Measurements from ENCODE around the gene HCFC1. TPM values are rescaled to one million over a fixed set of nuclear protein-coding genes. Genes with fewer than 3 reads are reported as not detected.

HCFC1 gene
- total RNA-seq, 2 experiments from 2014 or later, result 136 to 138 TPM

- peak overlapping the region; percentile 95 for H3K4me3 Mint-ChIP-seq
- CTCF ChIA-PET, result interaction anchor here (1.7 to 7.2 kb wide), 5 partner anchors 14 to 204 kb away, joined by 5 to 52 read pairs (median 11); partner anchors contain the start of gene ARHGAP4
- peaks cover 20% of the 10 kb centered on the region for H3K36me3 Mint-ChIP-seq
- DNase-seq (peak; percentile 72), ATAC-seq (peak; percentile 9)
- H3K4me1 Mint-ChIP-seq, result peaks cover 25% of the 10 kb centered on the region
- H3K9me3 Mint-ChIP-seq (ENCODE audit: low read depth), result no peaks in the 10 kb centered on the region
- peak overlapping the region; percentile 100 for H3K27ac Mint-ChIP-seq
- no peaks in the 10 kb centered on the region for H3K27me3 Mint-ChIP-seq
Measured at GRCh38 chrX:153967536-153968224, 3.9 kb downstream of the HCFC1 start.

- DNase-seq, result peak; percentile 64
- H3K9me3 Mint-ChIP-seq (ENCODE audit: low read depth), result no peaks in the 10 kb centered on the region
- H3K36me3 Mint-ChIP-seq, result peaks cover 20% of the 10 kb centered on the region
- H3K27me3 Mint-ChIP-seq, result no peaks in the 10 kb centered on the region
- peak overlapping the region; percentile 100 for H3K27ac Mint-ChIP-seq
- ATAC-seq, result peak; percentile 2
- peak overlapping the region; percentile 95 for H3K4me3 Mint-ChIP-seq
- H3K4me1 Mint-ChIP-seq, result peaks cover 25% of the 10 kb centered on the region
- CTCF ChIA-PET, result interaction anchor here (1.8 to 7.2 kb wide), 4 partner anchors 14 to 204 kb away, joined by 5 to 52 read pairs (median 30); partner anchors contain the start of gene ARHGAP4
Measured at GRCh38 chrX:153966841-153967535, 4.6 kb downstream of the HCFC1 start.

- Mint-ChIP-seq H3K36me3 (peaks cover 20% of the 10 kb centered on the region), H3K27me3 (no peaks in the 10 kb centered on the region), H3K27ac (peak overlapping the region; percentile 100), H3K4me1 (peaks cover 25% of the 10 kb centered on the region), H3K9me3 (ENCODE audit: low read depth) (no peaks in the 10 kb centered on the region), H3K4me3 (peak overlapping the region; percentile 95)
- DNase-seq, result no peak
- CTCF ChIA-PET, result interaction anchor here (2.8 to 7.2 kb wide), 3 partner anchors 14 to 41 kb away, joined by 11 to 52 read pairs (median 49); partner anchors contain the start of gene ARHGAP4
- no peak for ATAC-seq
Measured at GRCh38 chrX:153966283-153966688, 5.3 kb downstream of the HCFC1 start.

GRCh38 chrX:153965406-153965805 lies 6.2 kb downstream of the HCFC1 start:
- Mint-ChIP-seq H3K27ac (peak overlapping the region; percentile 100), H3K4me3 (no peak overlapping the region), H3K9me3 (ENCODE audit: low read depth) (no peaks in the 10 kb centered on the region), H3K27me3 (no peaks in the 10 kb centered on the region), H3K4me1 (peaks cover 25% of the 10 kb centered on the region), H3K36me3 (peaks cover 23% of the 10 kb centered on the region)
- DNase-seq (no peak), ATAC-seq (no peak)
- CTCF ChIA-PET, result interaction anchor here (7.2 kb wide), 1 partner anchor 17 kb away, joined by 52 read pairs; no protein-coding TSS in a partner anchor

- DNase-seq (no peak), ATAC-seq (no peak)
- peaks cover 25% of the 10 kb centered on the region for H3K4me1 Mint-ChIP-seq
- peaks cover 20% of the 10 kb centered on the region for H3K36me3 Mint-ChIP-seq
- H3K27me3 Mint-ChIP-seq, result no peaks in the 10 kb centered on the region
- H3K4me3 Mint-ChIP-seq, result no peak overlapping the region
- no peak overlapping the region for H3K27ac Mint-ChIP-seq
- H3K9me3 Mint-ChIP-seq (ENCODE audit: low read depth), result no peaks in the 10 kb centered on the region
- CTCF ChIA-PET, result interaction anchor here (7.2 kb wide), 1 partner anchor 16 kb away, joined by 52 read pairs; no protein-coding TSS in a partner anchor
Measured at GRCh38 chrX:153964105-153964504, 7.5 kb downstream of the HCFC1 start.

GRCh38 chrX:153963546-153963945 lies 8.1 kb downstream of the HCFC1 start:
- DNase-seq, result no peak
- CTCF ChIA-PET, result interaction anchor here (7.2 kb wide), 1 partner anchor 15 kb away, joined by 52 read pairs; no protein-coding TSS in a partner anchor

GRCh38 chrX:153961292-153961691 lies 10.3 kb downstream of the HCFC1 start:
- CTCF ChIA-PET, result no interaction called here
- Mint-ChIP-seq H3K9me3 (ENCODE audit: low read depth) (no peaks in the 10 kb centered on the region), H3K4me1 (peaks cover 12% of the 10 kb centered on the region), H3K36me3 (peaks cover 10% of the 10 kb centered on the region), H3K27ac (peak overlapping the region; percentile 5), H3K4me3 (no peak overlapping the region), H3K27me3 (no peaks in the 10 kb centered on the region)
- ATAC-seq (no peak), DNase-seq (no peak)

More at GRCh38 chrX:153963546-153963945, 8.1 kb downstream of the HCFC1 start:
- Mint-ChIP-seq H3K9me3 (ENCODE audit: low read depth) (no peaks in the 10 kb centered on the region), H3K4me3 (no peak overlapping the region), H3K36me3 (peaks cover 18% of the 10 kb centered on the region), H3K4me1 (peaks cover 25% of the 10 kb centered on the region), H3K27ac (no peak overlapping the region), H3K27me3 (no peaks in the 10 kb centered on the region)
- no peak for ATAC-seq

GRCh38 chrX:153960786-153961185 lies 10.8 kb downstream of the HCFC1 start:
- H3K4me1 Mint-ChIP-seq, result peaks cover 7% of the 10 kb centered on the region
- H3K27ac Mint-ChIP-seq, result peak overlapping the region; percentile 5
- CTCF ChIA-PET, result no interaction called here
- no peak overlapping the region for H3K4me3 Mint-ChIP-seq
- DNase-seq (no peak), ATAC-seq (no peak)
- H3K27me3 Mint-ChIP-seq, result no peaks in the 10 kb centered on the region
- H3K36me3 Mint-ChIP-seq, result peaks cover 10% of the 10 kb centered on the region
- H3K9me3 Mint-ChIP-seq (ENCODE audit: low read depth), result no peaks in the 10 kb centered on the region

- no peaks in the 10 kb centered on the region for H3K9me3 Mint-ChIP-seq (ENCODE audit: low read depth)
Measured at GRCh38 chrX:153960077-153960476, 11.5 kb downstream of the HCFC1 start.

GRCh38 chrX:153959649-153960048 lies 12.0 kb downstream of the HCFC1 start:
- Mint-ChIP-seq H3K27ac (no peak overlapping the region), H3K4me3 (no peak overlapping the region), H3K9me3 (ENCODE audit: low read depth) (no peaks in the 10 kb centered on the region), H3K36me3 (peaks cover 18% of the 10 kb centered on the region), H3K27me3 (no peaks in the 10 kb centered on the region), H3K4me1 (peaks cover 4% of the 10 kb centered on the region)
- ATAC-seq, result no peak
- no peak for DNase-seq
- CTCF ChIA-PET, result no interaction called here

More at GRCh38 chrX:153960077-153960476, 11.5 kb downstream of the HCFC1 start:
- ATAC-seq (no peak), DNase-seq (no peak)
- peaks cover 6% of the 10 kb centered on the region for H3K4me1 Mint-ChIP-seq
- CTCF ChIA-PET, result no interaction called here
- H3K27ac Mint-ChIP-seq, result no peak overlapping the region
- H3K4me3 Mint-ChIP-seq, result no peak overlapping the region
- peaks cover 15% of the 10 kb centered on the region for H3K36me3 Mint-ChIP-seq
- H3K27me3 Mint-ChIP-seq, result no peaks in the 10 kb centered on the region

GRCh38 chrX:153958605-153959004 lies 13.0 kb downstream of the HCFC1 start:
- CTCF ChIA-PET, result interaction anchor here (1.7 kb wide), 1 partner anchor 11 kb away, joined by 4 read pairs; no protein-coding TSS in a partner anchor

GRCh38 chrX:153957224-153957623 lies 14.4 kb downstream of the HCFC1 start:
- H3K4me1 Mint-ChIP-seq, result peaks cover 13% of the 10 kb centered on the region
- ATAC-seq (no peak), DNase-seq (no peak)
- no peak overlapping the region for H3K4me3 Mint-ChIP-seq
- no peak overlapping the region for H3K27ac Mint-ChIP-seq
- H3K36me3 Mint-ChIP-seq, result peaks cover 24% of the 10 kb centered on the region
- H3K27me3 Mint-ChIP-seq, result no peaks in the 10 kb centered on the region
- H3K9me3 Mint-ChIP-seq (ENCODE audit: low read depth), result no peaks in the 10 kb centered on the region
- CTCF ChIA-PET, result interaction anchor here (1.7 kb wide), 1 partner anchor 10 kb away, joined by 4 read pairs; no protein-coding TSS in a partner anchor

More at GRCh38 chrX:153958605-153959004, 13.0 kb downstream of the HCFC1 start:
- no peaks in the 10 kb centered on the region for H3K27me3 Mint-ChIP-seq
- no peak overlapping the region for H3K27ac Mint-ChIP-seq
- DNase-seq (no peak), ATAC-seq (no peak)
- H3K4me1 Mint-ChIP-seq, result peaks cover 9% of the 10 kb centered on the region
- H3K4me3 Mint-ChIP-seq, result no peak overlapping the region
- H3K9me3 Mint-ChIP-seq (ENCODE audit: low read depth), result no peaks in the 10 kb centered on the region
- peaks cover 24% of the 10 kb centered on the region for H3K36me3 Mint-ChIP-seq

- Mint-ChIP-seq H3K27ac (no peak overlapping the region), H3K9me3 (ENCODE audit: low read depth) (no peaks in the 10 kb centered on the region), H3K36me3 (peaks cover 26% of the 10 kb centered on the region), H3K27me3 (no peaks in the 10 kb centered on the region), H3K4me1 (peaks cover 15% of the 10 kb centered on the region), H3K4me3 (no peak overlapping the region)
- CTCF ChIA-PET, result no interaction called here
- ATAC-seq (no peak), DNase-seq (no peak)
Measured at GRCh38 chrX:153956044-153956907, 15.3 kb downstream of the HCFC1 start.

Measured in activated CD8-positive, alpha-beta memory T cell treated with anti-CD3 and anti-CD28 coated beads, Interleukin-2, amount 10 ng/mL, durations not matched to agents 7 days and 5 days (primary cell).